Right lobe of liver (tissue), 6 donors: Measurements from ENCODE around the gene COL24A1. TPM values are rescaled to one million over a fixed set of nuclear protein-coding genes. Genes with fewer than 3 reads are reported as not detected.

Experiments used
- ATAC-seq, 4 donors: fragments of 200-7000 bp; cut with Tn5 transposase; one replicate each; pipeline ENCODE4 v1.9.1; 2020; ENCODE audit warnings: mild to moderate bottlenecking in 4 of 4, moderate library complexity in 4 of 4
- DNase-seq, 3 donors: peaks; one replicate each; pipeline ENCODE4 v3.0.0-alpha.2; 2020
- H3K27ac ChIP-seq, 3 donors: fragments of 200-600 bp; one replicate each; pipeline ENCODE4 v1.8.0; 2022
- H3K27me3 ChIP-seq, 2 donors: fragments of 200-600 bp; one replicate each; pipeline ENCODE4 v1.8.0; 2022
- H3K36me3 ChIP-seq, 4 donors: fragments of 200-600 bp; sonication (generic) in 1 of 4; one replicate each; pipeline versions ENCODE4 v1.5.1 to v1.8.0; 2017 to 2022; ENCODE audit warnings: control low read depth in 1 of 4
- H3K4me1 ChIP-seq, 4 donors: fragments of 200-600 bp; sonication (generic) in 1 of 4; one replicate each; pipeline versions ENCODE4 v1.5.1 to v1.8.0; 2017 to 2022; ENCODE audit warnings: control low read depth in 1 of 4
- H3K4me3 ChIP-seq, 3 donors: fragments of 200-600 bp; one replicate each; pipeline ENCODE4 v1.8.0; 2022
- H3K9me3 ChIP-seq, 4 donors: fragments of 200-600 bp; sonication (generic) in 1 of 4; one replicate each; pipeline versions ENCODE4 v1.5.1 to v1.8.0; 2017 to 2022; ENCODE audit warnings: control low read depth in 1 of 4
- POLR2A ChIP-seq: fragments of 450-650 bp; IDR thresholded peaks from one replicate; pipeline ENCODE4 v1.6.1; 2017; ENCODE audit warnings: antibody characterized with exemption, mild to moderate bottlenecking
- WGBS: methylation state at CpG from one replicate; pipeline ENCODE4 v1.1.6; 2018; ENCODE audit warnings: low coverage, low lambda C conversion rate; ENCODE audit not compliant: insufficient coverage; ENCODE audit errors: missing lambda C conversion rate; 5-methylcytosine and 5-hydroxymethylcytosine counted together
- intact Hi-C, 2 donors: fragments of 100-400 bp; cut with DNase I; formaldehyde crosslinking; loops; one replicate each; pipeline versions ENCODE4 v1.11.2 to v1.14.1; 2022
- total RNA-seq, 6 experiments: library from RNA; depleted of rRNA in 2 of 6; stranded (reverse); fragments of >200 nt in 2 of 6; fragmentation: NEBNext Ultra II Directional in 3 of 6; extraction: Animal tissue kit (Norgen Biotek cat#: 25700) in 3 of 6; gene quantifications; one replicate each; pipeline versions ENCODE4 v1.1.0 to v1.2.4, GENCODE V29; 2016 to 2023
- TF ChIP-seq, protein P1 (sequence below), 4 donors: fragments of 200-600 bp in 3 of 4; fragments of 450-650 bp in 1 of 4; IDR thresholded peaks; one replicate each; pipeline versions ENCODE4 v1.5.1 to v1.8.0; 2016 to 2022; ENCODE audit warnings: antibody characterized with exemption in 4 of 4, mild to moderate bottlenecking in 2 of 4
- donor health status: DM: no; HTN: yes; CAD: no.
- donor health status: DM: no; HTN: no; CAD: no.
- donor health status: DM: no; HTN: no; CAD: no.
- donor health status: DM: no; HTN: yes; CAD: no.
- donor health status: DM: no; HTN: yes; CAD: no.

COL24A1 gene
- total RNA-seq, 6 experiments from 2014 or later: 0.05 to 0.07 TPM; not detected in 4

DNA sequence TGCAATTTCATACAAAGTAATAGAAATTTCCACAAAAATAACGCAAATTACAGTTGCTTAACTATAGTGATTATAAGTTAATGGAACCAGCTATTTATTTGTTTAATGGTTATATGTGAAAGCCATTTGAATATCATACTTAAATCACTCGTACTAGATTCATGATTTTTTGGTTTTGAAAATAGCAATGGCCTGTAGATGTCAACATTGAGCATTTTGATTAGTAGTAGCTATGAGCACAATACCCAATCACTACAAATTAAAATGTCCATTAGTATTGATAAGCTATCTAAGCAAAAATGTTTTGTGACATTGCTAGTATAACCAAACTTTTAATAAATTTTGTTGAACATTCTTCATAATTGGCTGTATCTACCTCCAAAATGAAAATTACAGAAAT is 10.0 kb downstream of the COL24A1 start:
- H3K4me3 ChIP-seq: no peak overlapping the region
- H3K27ac ChIP-seq: no peak overlapping the region
- intact Hi-C loops: no loop called here
- TF ChIP-seq POLR2A: no peak
- TF ChIP-seq, protein P1, sequence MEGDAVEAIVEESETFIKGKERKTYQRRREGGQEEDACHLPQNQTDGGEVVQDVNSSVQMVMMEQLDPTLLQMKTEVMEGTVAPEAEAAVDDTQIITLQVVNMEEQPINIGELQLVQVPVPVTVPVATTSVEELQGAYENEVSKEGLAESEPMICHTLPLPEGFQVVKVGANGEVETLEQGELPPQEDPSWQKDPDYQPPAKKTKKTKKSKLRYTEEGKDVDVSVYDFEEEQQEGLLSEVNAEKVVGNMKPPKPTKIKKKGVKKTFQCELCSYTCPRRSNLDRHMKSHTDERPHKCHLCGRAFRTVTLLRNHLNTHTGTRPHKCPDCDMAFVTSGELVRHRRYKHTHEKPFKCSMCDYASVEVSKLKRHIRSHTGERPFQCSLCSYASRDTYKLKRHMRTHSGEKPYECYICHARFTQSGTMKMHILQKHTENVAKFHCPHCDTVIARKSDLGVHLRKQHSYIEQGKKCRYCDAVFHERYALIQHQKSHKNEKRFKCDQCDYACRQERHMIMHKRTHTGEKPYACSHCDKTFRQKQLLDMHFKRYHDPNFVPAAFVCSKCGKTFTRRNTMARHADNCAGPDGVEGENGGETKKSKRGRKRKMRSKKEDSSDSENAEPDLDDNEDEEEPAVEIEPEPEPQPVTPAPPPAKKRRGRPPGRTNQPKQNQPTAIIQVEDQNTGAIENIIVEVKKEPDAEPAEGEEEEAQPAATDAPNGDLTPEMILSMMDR (IDR thresholded peaks at IDR 0.05): no peak
- 47% methylated on average over 2 of the region's 2 CpGs for WGBS
- no peaks in the 10 kb centered on the region for H3K9me3 ChIP-seq
- no peaks in the 10 kb centered on the region for H3K27me3 ChIP-seq
- no peaks in the 10 kb centered on the region for H3K4me1 ChIP-seq
- DNase-seq (no peak), ATAC-seq (no peak)
- no peaks in the 10 kb centered on the region for H3K36me3 ChIP-seq

DNA sequence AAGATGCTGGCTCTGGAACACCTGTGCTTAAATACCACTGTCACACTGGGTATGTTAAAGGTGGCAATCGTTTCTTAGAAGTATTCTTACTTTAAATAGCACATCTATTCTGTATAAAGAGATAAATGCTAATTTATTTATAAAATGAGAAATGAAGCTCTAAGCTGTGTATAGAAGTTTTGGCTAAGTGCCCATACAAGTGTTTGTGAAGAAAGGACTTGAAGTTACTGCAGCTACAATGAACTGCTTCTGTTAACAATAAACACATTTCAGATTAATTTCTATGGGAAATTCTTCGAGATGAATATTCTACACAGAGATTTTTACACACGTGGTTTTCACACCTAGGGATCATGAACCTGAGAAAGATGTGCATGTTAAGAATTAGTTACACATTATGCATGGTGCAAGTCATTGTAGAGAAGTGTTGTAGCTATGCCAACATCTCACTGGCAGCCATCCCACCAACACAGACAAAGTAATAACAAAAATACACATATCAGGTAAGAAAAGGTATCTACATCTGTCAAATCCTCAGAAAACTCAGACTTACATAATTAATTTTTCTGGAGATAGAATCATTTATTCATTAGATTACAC is 16.2 kb downstream of the COL24A1 start:
- Histone ChIP-seq H3K4me1 (no peaks in the 10 kb centered on the region), H3K36me3 (no peaks in the 10 kb centered on the region), H3K9me3 (no peaks in the 10 kb centered on the region), H3K27me3 (no peaks in the 10 kb centered on the region), H3K4me3 (no peak overlapping the region), H3K27ac (no peak overlapping the region)
- TF ChIP-seq, protein P1 (IDR thresholded peaks at IDR 0.05): no peak
- TF ChIP-seq POLR2A: no peak
- WGBS: 48% methylated on average over 3 of the region's 3 CpGs
- intact Hi-C loops: no loop called here
- ATAC-seq (no peak), DNase-seq (no peak)

DNA sequence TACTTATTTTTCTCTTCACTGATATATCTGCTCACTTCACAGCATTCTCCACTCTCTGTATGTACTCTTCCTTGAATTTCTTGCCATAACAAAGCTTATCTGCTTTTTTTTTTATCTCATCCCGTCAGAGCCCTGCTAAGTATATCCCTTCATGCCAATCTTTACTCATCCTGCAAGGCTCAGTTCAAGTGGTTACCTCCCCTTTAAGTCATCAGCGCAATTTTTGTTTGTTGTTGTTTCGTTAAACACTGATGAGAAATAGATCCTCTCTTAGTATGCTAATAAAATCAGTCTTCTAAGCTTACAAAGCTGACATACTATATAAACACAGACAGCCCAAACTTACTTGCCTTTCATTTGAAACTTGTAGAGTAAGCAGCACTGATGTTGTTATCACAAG is 17.8 kb downstream of the COL24A1 start:
- H3K9me3 ChIP-seq: no peaks in the 10 kb centered on the region
- H3K4me3 ChIP-seq: no peak overlapping the region
- H3K27me3 ChIP-seq: no peaks in the 10 kb centered on the region
- 18% methylated on average over 3 of the region's 3 CpGs for WGBS
- H3K4me1 ChIP-seq: no peaks in the 10 kb centered on the region
- TF ChIP-seq, protein P1 (IDR thresholded peaks at IDR 0.05): no peak
- TF ChIP-seq POLR2A: no peak
- no peak overlapping the region for H3K27ac ChIP-seq
- H3K36me3 ChIP-seq: no peaks in the 10 kb centered on the region
- ATAC-seq: no peak
- intact Hi-C loops: no loop called here
- DNase-seq: no peak

DNA sequence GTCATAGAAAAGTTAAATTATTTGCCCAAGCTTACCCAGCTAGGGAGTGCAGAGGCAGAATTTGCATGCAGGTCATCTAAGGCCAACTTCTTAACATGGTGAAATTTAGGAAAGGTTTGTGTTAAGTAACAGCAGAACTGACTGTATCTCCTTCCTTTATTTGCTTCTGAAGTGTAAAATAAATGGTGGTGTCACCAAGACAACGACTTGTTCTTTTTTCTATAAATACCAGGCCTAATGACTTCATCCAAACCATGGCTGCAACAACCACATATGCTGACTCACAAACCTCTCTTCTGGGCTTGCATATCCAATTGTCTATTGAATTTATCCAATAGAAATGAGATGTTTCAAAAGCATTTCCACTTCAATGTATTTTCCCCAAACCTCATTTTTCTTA is 19.1 kb downstream of the COL24A1 start:
- DNase-seq (no peak), ATAC-seq (no peak)
- 8% methylated on average over 1 of the region's 1 CpG for WGBS
- Histone ChIP-seq H3K4me3 (no peak overlapping the region), H3K27me3 (no peaks in the 10 kb centered on the region), H3K27ac (no peak overlapping the region), H3K36me3 (no peaks in the 10 kb centered on the region), H3K4me1 (no peaks in the 10 kb centered on the region), H3K9me3 (no peaks in the 10 kb centered on the region)
- intact Hi-C loops: no loop called here
- no peak for TF ChIP-seq POLR2A
- TF ChIP-seq, protein P1 (IDR thresholded peaks at IDR 0.05): no peak
